Loucy (cell line): ENCODE results near the gene RAB27A.

Experiments used
- EZH2phosphoT487 ChIP-seq: fragments of 200-600 bp; IDR thresholded peaks from 2 replicates; pipeline ENCODE4 v1.6.1; 2018; ENCODE audit warnings: antibody characterized with exemption, mild to moderate bottlenecking, moderate library complexity, borderline replicate concordance
- TF ChIP-seq, protein P1 (sequence below): fragments of 200-600 bp; sonication (generic); conservative IDR thresholded peaks from 2 replicates; pipeline ENCODE4 v1.5.1; 2014; ENCODE audit warnings: mild to moderate bottlenecking, antibody characterized with exemption, low read length

DNA sequence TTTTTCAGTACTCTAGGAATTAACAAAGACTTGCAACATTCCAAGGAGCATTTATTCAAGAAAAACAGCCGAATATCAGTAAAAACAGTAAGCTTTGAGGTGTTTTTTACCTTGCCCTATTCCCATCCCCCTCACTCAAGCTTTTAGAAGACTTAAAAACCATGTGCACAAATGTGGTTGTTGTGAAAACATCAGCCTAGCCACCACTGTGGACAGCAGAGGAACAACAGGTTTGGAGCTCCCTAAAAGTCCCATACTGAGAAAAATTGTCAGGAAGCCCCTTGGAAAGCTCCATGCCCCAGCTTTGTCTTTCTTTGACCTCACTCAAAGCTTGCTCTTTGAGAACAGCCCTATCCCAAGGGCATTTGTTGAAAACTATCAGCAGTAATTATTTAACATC is 58.2 kb downstream of the RAB27A start:
- TF ChIP-seq, protein P1, sequence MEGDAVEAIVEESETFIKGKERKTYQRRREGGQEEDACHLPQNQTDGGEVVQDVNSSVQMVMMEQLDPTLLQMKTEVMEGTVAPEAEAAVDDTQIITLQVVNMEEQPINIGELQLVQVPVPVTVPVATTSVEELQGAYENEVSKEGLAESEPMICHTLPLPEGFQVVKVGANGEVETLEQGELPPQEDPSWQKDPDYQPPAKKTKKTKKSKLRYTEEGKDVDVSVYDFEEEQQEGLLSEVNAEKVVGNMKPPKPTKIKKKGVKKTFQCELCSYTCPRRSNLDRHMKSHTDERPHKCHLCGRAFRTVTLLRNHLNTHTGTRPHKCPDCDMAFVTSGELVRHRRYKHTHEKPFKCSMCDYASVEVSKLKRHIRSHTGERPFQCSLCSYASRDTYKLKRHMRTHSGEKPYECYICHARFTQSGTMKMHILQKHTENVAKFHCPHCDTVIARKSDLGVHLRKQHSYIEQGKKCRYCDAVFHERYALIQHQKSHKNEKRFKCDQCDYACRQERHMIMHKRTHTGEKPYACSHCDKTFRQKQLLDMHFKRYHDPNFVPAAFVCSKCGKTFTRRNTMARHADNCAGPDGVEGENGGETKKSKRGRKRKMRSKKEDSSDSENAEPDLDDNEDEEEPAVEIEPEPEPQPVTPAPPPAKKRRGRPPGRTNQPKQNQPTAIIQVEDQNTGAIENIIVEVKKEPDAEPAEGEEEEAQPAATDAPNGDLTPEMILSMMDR = no peak
- TF ChIP-seq EZH2phosphoT487 = no peak
